ENCODE results near the gene FAM204A. TPM values are rescaled to one million over a fixed set of nuclear protein-coding genes. Genes with fewer than 3 reads are reported as not detected.

The FAM204A gene
- total and polyA plus RNA-seq, 9 donors: 22.9 to 82.1 (median 68.9) TPM

DNA sequence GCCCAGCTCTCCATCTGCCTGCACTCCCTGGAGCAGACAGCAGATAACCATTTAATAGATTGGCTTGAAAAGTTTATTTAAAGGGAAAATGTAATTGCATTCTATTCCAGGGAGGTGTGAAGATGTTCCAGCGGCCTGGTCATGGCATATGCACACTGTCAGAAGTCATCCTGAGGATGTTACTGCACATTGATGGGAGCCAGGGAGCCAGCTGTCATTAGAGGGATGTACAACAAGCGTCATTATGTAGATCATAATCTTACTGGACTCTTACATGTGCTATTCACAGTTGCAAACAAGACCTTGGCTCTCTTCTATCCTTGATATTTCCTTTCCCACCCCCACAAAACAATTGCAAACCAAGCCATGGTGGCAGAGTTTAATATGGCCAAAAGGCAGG lies 65.4 kb downstream of the FAM204A start:
- intact Hi-C loops (cut with DNase I): no loop called here
- Histone ChIP-seq H3K4me1 (ENCODE audit: insufficient read depth) (peaks cover 9% of the 10 kb centered on the region), H3K4me3 (no peak overlapping the region), H3K36me3 (no peaks in the 10 kb centered on the region), H3K27me3 (no peaks in the 10 kb centered on the region), H3K27ac (no peak overlapping the region), H3K9me3 (no peaks in the 10 kb centered on the region)
- WGBS, 3 donors: 37 to 65% (median 52%) methylated on average over 2 of the region's 2 CpGs
- TF ChIP-seq POLR2A (IDR thresholded peaks at IDR 0.05) (no peak), EP300 (IDR thresholded peaks at IDR 0.05) (no peak)
- TF ChIP-seq, protein P1, sequence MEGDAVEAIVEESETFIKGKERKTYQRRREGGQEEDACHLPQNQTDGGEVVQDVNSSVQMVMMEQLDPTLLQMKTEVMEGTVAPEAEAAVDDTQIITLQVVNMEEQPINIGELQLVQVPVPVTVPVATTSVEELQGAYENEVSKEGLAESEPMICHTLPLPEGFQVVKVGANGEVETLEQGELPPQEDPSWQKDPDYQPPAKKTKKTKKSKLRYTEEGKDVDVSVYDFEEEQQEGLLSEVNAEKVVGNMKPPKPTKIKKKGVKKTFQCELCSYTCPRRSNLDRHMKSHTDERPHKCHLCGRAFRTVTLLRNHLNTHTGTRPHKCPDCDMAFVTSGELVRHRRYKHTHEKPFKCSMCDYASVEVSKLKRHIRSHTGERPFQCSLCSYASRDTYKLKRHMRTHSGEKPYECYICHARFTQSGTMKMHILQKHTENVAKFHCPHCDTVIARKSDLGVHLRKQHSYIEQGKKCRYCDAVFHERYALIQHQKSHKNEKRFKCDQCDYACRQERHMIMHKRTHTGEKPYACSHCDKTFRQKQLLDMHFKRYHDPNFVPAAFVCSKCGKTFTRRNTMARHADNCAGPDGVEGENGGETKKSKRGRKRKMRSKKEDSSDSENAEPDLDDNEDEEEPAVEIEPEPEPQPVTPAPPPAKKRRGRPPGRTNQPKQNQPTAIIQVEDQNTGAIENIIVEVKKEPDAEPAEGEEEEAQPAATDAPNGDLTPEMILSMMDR (IDR thresholded peaks at IDR 0.05): no peak
- DNase-seq: no peak

DNA sequence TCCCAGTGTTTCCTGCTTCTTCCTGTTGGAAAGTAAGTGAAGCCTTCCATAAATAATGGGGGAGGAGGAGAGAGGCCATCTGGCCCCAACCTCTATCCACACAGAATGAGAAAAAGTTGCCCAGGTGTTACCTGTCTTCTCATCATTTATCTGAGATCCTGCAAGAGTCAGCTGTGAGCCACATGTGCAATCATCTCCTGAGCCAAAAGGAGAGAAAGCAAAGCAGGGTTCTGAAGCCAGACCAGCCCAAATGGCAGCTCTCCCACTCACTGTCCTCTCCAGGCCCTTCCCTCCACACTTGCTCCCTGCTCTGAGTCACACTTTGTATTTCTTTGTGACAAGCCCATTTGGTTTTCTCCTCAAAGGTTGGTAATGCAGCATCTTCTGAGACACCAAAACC lies 65.9 kb downstream of the FAM204A start:
- H3K4me1 ChIP-seq (ENCODE audit: insufficient read depth): peaks cover 12% of the 10 kb centered on the region
- no peaks in the 10 kb centered on the region for H3K36me3 ChIP-seq
- TF ChIP-seq, protein P1 (IDR thresholded peaks at IDR 0.05): no peak
- TF ChIP-seq POLR2A (IDR thresholded peaks at IDR 0.05) (no peak), EP300 (IDR thresholded peaks at IDR 0.05) (no peak)
- H3K9me3 ChIP-seq: no peaks in the 10 kb centered on the region
- peak overlapping the region in 1 of 2 donors; percentile 31 for H3K27ac ChIP-seq
- no peak overlapping the region for H3K4me3 ChIP-seq
- DNase-seq: peak; percentile 35 to 60 (median 47)
- intact Hi-C loops (cut with DNase I): no loop called here
- no peaks in the 10 kb centered on the region for H3K27me3 ChIP-seq

DNA sequence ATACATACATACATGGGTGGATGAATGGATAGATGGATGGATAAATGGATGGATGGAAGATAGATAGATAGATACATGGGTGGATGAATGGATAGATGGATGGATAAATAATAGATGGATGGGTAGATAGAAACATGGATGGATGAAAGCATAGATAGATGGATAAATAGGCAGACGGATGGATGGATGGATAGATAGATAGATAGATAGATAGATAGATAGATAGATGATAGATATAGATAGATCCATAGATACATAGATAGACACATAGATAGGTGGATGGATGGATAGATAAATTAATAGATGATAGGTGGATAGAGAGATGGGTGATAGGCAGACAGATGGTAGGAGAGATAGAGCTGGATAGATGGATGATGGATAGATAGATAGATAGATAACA lies 68.5 kb downstream of the FAM204A start:
- Histone ChIP-seq H3K4me3 (no peak overlapping the region), H3K9me3 (no peaks in the 10 kb centered on the region), H3K4me1 (ENCODE audit: insufficient read depth) (peaks cover 14% of the 10 kb centered on the region), H3K27ac (no peak overlapping the region), H3K36me3 (no peaks in the 10 kb centered on the region), H3K27me3 (no peaks in the 10 kb centered on the region)
- DNase-seq: no peak
- intact Hi-C loops (cut with DNase I): no loop called here
- WGBS, 3 donors: 85 to 95% (median 87%) methylated on average over 1 of the region's 1 CpG
- TF ChIP-seq EP300 (IDR thresholded peaks at IDR 0.05): no peak
- TF ChIP-seq POLR2A (IDR thresholded peaks at IDR 0.05): no peak
- TF ChIP-seq, protein P1 (IDR thresholded peaks at IDR 0.05): no peak

DNA sequence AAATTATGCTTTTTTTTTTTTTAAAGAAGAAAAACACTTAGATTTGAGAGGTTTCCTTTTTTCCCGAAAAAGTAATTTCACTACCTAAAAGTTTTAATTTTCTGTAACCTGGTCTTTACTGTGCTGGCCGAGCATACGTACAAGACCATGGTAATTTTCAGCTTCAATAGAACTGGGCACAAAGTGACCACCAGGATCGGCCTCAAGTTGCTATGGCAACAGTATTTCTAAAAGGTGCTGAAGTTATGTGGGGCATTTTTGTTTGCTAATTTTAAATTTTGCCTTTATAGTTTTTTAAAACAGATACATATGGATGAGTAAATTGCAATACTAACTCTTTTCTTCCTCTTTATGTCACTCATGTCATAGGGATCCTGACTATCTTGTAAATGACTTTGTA lies 69.4 kb downstream of the FAM204A start:
- 54 to 59% (median 55%) methylated on average over 4 of the region's 4 CpGs for WGBS, 3 donors
- TF ChIP-seq EP300 (IDR thresholded peaks at IDR 0.05): no peak
- no peak for TF ChIP-seq POLR2A (IDR thresholded peaks at IDR 0.05)
- TF ChIP-seq, protein P1 (IDR thresholded peaks at IDR 0.05): no peak
- H3K4me1 ChIP-seq (ENCODE audit: insufficient read depth): peaks cover 14% of the 10 kb centered on the region
- DNase-seq: no peak
- no peaks in the 10 kb centered on the region for H3K27me3 ChIP-seq
- intact Hi-C loops (cut with DNase I): no loop called here
- peak overlapping the region in 1 of 2 donors; percentile 33 for H3K27ac ChIP-seq
- no peaks in the 10 kb centered on the region for H3K9me3 ChIP-seq
- H3K4me3 ChIP-seq: no peak overlapping the region
- no peaks in the 10 kb centered on the region for H3K36me3 ChIP-seq
